Endodermal cell (in vitro differentiated cells): Measurements from ENCODE around the gene CSF2. TPM values are rescaled to one million over a fixed set of nuclear protein-coding genes. Genes with fewer than 3 reads are reported as not detected.

Experiments used
- DNase-seq: peaks from one replicate; pipeline ENCODE4 v3.0.0-alpha.2; 2017
- H3K27ac ChIP-seq: 2 replicates; pipeline ENCODE4 v1.5.1; 2013; ENCODE audit warnings: mild to moderate bottlenecking, low read depth, low read length, moderate library complexity
- H3K27me3 ChIP-seq: 2 replicates; pipeline ENCODE4 v1.6.1; 2013; ENCODE audit warnings: mild to moderate bottlenecking, low read length, moderate library complexity; ENCODE audit not compliant: insufficient read depth, control insufficient read depth, poor library complexity, severe bottlenecking
- H3K36me3 ChIP-seq: 2 replicates; pipeline ENCODE4 v1.7.0; 2013; ENCODE audit warnings: mild to moderate bottlenecking, low read length, moderate library complexity; ENCODE audit not compliant: control insufficient read depth, insufficient read depth
- H3K4me1 ChIP-seq: one replicate; pipeline ENCODE4 v1.7.0; 2013; ENCODE audit warnings: low read length; ENCODE audit not compliant: control insufficient read depth, insufficient read depth
- H3K4me3 ChIP-seq: 2 replicates; pipeline ENCODE4 v1.5.1; 2013; ENCODE audit warnings: mild to moderate bottlenecking, low read length, moderate library complexity
- H3K9ac ChIP-seq: 2 replicates; pipeline ENCODE4 v1.6.1; 2013; ENCODE audit warnings: mild to moderate bottlenecking, low read length, moderate library complexity; ENCODE audit not compliant: poor library complexity, severe bottlenecking; ENCODE audit errors: extremely low read depth
- H3K9me3 ChIP-seq: 2 replicates; pipeline ENCODE4 v1.6.1; 2013; ENCODE audit warnings: mild to moderate bottlenecking, low read length, moderate library complexity; ENCODE audit not compliant: control insufficient read depth
- H3K27ac Mint-ChIP-seq: 2 replicates; pipeline ENCODE4 v1.8.0; 2020; ENCODE audit warnings: mixed read lengths
- H3K27me3 Mint-ChIP-seq: 2 replicates; pipeline ENCODE4 v1.8.0; 2021; ENCODE audit warnings: mild to moderate bottlenecking, mixed read lengths; ENCODE audit not compliant: insufficient read depth
- H3K36me3 Mint-ChIP-seq: 2 replicates; pipeline ENCODE4 v1.8.0; 2020; ENCODE audit warnings: low read depth, mixed read lengths
- H3K4me1 Mint-ChIP-seq: 2 replicates; pipeline ENCODE4 v1.8.0; 2020; ENCODE audit warnings: mixed read lengths
- H3K4me3 Mint-ChIP-seq: 2 replicates; pipeline ENCODE4 v1.8.0; 2020; ENCODE audit warnings: mild to moderate bottlenecking, moderate library complexity, mixed read lengths
- H3K9me3 Mint-ChIP-seq: 2 replicates; pipeline ENCODE4 v1.8.0; 2020; ENCODE audit warnings: mild to moderate bottlenecking, mixed read lengths
- WGBS, 2 experiments: methylation state at CpG; one replicate each; pipeline versions ENCODE4 v1.1.5 to v1.1.7; 2013; ENCODE audit warnings: missing lambda C conversion rate in 2 of 2, mixed read lengths in 1 of 2; ENCODE audit not compliant: insufficient coverage in 1 of 2, insufficient read length in 1 of 2; 5-methylcytosine and 5-hydroxymethylcytosine counted together
- total RNA-seq, 2 donors: library from RNA; stranded (reverse); fragmentation: NEBNext Ultra II Directional in 1 of 2; extraction: Animal tissue kit (Norgen Biotek cat#: 25700) in 1 of 2; gene quantifications; 2 replicates in 1 of 2; 3 replicates in 1 of 2; pipeline ENCODE4 v1.2.1, GENCODE V29; 2021
- TF ChIP-seq, protein P1 (sequence below): fragments of 200-600 bp; sonication (generic); conservative IDR thresholded peaks from 2 replicates; pipeline ENCODE4 v1.5.0; 2021; ENCODE audit warnings: antibody characterized with exemption, mild to moderate bottlenecking

The CSF2 gene
- total RNA-seq, 2 donors from 2014 or later = not detected

DNA sequence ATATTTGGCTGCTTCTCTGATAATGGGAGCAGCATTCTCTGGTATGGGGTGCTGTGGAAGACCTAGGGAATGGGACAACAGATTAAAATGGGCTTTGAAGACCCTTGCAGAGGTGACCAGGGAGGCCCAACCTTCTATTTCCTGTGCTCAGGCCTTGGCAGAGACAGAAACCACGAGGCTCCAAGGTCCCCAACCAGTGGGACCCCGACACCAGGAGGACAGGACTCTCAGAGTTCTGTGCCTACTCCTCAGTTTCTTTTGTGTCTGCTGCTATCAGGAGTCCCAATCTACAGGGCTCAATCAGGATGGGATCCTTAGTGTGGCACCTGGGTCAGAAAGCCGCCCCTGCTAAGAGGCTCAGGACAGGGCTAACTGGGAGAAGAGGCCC is 29.3 kb downstream of the CSF2 start:
- Histone ChIP-seq H3K4me3 (no peak overlapping the region), H3K9me3 (no peaks in the 10 kb centered on the region), H3K4me1 (no peaks in the 10 kb centered on the region), H3K9ac (no peak overlapping the region), H3K27ac (no peak overlapping the region), H3K36me3 (no peaks in the 10 kb centered on the region), H3K27me3 (peaks cover 9% of the 10 kb centered on the region)
- Mint-ChIP-seq H3K36me3 (no peaks in the 10 kb centered on the region), H3K27me3 (peaks cover 5% of the 10 kb centered on the region), H3K4me1 (no peaks in the 10 kb centered on the region), H3K9me3 (peaks cover 4% of the 10 kb centered on the region), H3K27ac (no peak overlapping the region), H3K4me3 (no peak overlapping the region)
- TF ChIP-seq, protein P1, sequence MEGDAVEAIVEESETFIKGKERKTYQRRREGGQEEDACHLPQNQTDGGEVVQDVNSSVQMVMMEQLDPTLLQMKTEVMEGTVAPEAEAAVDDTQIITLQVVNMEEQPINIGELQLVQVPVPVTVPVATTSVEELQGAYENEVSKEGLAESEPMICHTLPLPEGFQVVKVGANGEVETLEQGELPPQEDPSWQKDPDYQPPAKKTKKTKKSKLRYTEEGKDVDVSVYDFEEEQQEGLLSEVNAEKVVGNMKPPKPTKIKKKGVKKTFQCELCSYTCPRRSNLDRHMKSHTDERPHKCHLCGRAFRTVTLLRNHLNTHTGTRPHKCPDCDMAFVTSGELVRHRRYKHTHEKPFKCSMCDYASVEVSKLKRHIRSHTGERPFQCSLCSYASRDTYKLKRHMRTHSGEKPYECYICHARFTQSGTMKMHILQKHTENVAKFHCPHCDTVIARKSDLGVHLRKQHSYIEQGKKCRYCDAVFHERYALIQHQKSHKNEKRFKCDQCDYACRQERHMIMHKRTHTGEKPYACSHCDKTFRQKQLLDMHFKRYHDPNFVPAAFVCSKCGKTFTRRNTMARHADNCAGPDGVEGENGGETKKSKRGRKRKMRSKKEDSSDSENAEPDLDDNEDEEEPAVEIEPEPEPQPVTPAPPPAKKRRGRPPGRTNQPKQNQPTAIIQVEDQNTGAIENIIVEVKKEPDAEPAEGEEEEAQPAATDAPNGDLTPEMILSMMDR = no peak
- no peak for DNase-seq
- WGBS, 2 experiments = 71 to 74% methylated on average over 2 to 3 of the region's 3 CpGs

DNA sequence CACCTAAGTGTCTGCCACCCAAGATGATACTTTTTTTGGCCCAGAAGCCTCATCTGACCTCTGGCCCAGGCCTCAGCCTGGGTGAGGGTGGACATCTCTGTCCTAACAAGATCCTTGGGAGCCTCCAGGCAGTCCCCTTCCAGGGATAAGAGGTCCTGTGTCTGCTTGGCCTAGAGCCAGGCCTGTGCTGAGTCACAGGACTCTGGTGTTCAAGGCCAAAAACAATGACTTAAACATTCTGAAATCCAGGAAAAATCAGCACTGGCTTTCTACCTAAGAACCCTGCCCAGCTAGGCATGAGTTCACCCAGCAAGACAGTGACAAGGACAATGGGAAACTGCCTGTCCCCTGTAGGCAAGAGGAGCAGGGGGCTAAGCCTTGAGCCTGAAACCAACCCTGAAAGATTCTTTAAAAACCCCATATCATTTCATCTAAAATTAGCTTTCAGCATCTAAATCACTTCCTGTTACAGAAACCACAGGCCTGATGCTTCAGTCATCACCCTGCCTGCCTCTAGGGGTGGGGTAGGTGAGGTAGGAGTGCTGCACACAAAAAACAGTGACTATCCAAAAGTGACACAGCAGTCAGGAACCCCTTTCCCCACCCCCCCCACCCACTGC is 29.9 kb downstream of the CSF2 start:
- H3K27ac Mint-ChIP-seq = no peak overlapping the region
- no peak for DNase-seq

DNA sequence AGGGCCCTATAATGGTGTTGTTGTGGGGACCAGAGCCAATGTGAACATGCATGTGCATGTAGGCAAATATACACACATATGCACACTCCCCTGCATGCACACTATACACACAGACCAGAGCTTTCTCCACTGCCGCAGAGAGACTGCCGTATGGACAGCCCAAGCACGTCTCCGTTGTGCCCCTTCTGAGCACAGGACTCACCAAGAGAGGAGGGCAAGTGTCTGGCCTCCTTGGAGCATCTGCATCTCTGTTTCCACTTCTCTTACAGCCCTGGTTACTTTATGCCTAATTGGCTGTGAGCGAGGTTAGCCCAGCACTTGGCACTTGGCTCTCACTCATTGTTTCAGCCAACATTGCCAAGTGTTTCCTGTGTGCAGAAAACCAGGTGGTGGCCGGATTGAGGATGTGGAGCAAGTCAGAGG is 30.4 kb downstream of the CSF2 start:
- H3K9me3 Mint-ChIP-seq = peaks cover 5% of the 10 kb centered on the region
- H3K9ac ChIP-seq = no peak overlapping the region
- peaks cover 9% of the 10 kb centered on the region for H3K27me3 ChIP-seq
- no peak overlapping the region for H3K27ac Mint-ChIP-seq
- no peaks in the 10 kb centered on the region for H3K4me1 Mint-ChIP-seq
- H3K4me1 ChIP-seq = no peaks in the 10 kb centered on the region
- no peaks in the 10 kb centered on the region for H3K36me3 Mint-ChIP-seq
- 90 to 97% methylated on average over 5 to 6 of the region's 6 CpGs for WGBS, 2 experiments
- no peak overlapping the region for H3K4me3 ChIP-seq
- no peaks in the 10 kb centered on the region for H3K9me3 ChIP-seq
- peaks cover 5% of the 10 kb centered on the region for H3K27me3 Mint-ChIP-seq
- H3K4me3 Mint-ChIP-seq = no peak overlapping the region
- no peak overlapping the region for H3K27ac ChIP-seq
- H3K36me3 ChIP-seq = no peaks in the 10 kb centered on the region
- DNase-seq = no peak
- TF ChIP-seq, protein P1 = no peak

More for the DNA sequence above, 29.9 kb downstream of the CSF2 start:
- H3K27me3 ChIP-seq = peaks cover 9% of the 10 kb centered on the region
- no peaks in the 10 kb centered on the region for H3K9me3 ChIP-seq
- H3K9ac ChIP-seq = no peak overlapping the region
- H3K36me3 ChIP-seq = no peaks in the 10 kb centered on the region
- no peak overlapping the region for H3K27ac ChIP-seq
- no peaks in the 10 kb centered on the region for H3K4me1 ChIP-seq
- TF ChIP-seq, protein P1 = no peak
- H3K4me3 ChIP-seq = no peak overlapping the region
- no peaks in the 10 kb centered on the region for H3K4me1 Mint-ChIP-seq
- peaks cover 5% of the 10 kb centered on the region for H3K27me3 Mint-ChIP-seq
- peaks cover 5% of the 10 kb centered on the region for H3K9me3 Mint-ChIP-seq
- H3K36me3 Mint-ChIP-seq = no peaks in the 10 kb centered on the region
- H3K4me3 Mint-ChIP-seq = no peak overlapping the region
